RWPE2 (cell line): ENCODE data around the gene LRMDA.

Experiments used
- ATAC-seq: fragments of 200-7000 bp; cut with Tn5 transposase; 3 replicates; pipeline ENCODE4 v1.9.1; 2021; ENCODE audit warnings: low read depth
- DNase-seq: peaks from one replicate; pipeline ENCODE4 v3.0.0-alpha.2; 2020; ENCODE audit warnings: low spot score
- H3K27ac ChIP-seq: fragments of 450-650 bp; 2 replicates; pipeline ENCODE4 v1.5.1; 2017; ENCODE audit warnings: mild to moderate bottlenecking; ENCODE audit not compliant: poor library complexity, severe bottlenecking
- H3K27me3 ChIP-seq: fragments of 250-450 bp; sonication (Bioruptor Pico); 2 replicates; pipeline ENCODE4 v1.5.1; 2021; ENCODE audit warnings: mild to moderate bottlenecking, moderate library complexity; ENCODE audit not compliant: insufficient read depth, poor library complexity, severe bottlenecking
- H3K36me3 ChIP-seq: fragments of 250-450 bp; sonication (Bioruptor Pico); 2 replicates; pipeline ENCODE4 v1.5.1; 2020; ENCODE audit warnings: low read depth, mild to moderate bottlenecking, moderate library complexity
- H3K4me1 ChIP-seq: fragments of 250-450 bp; sonication (Bioruptor Pico); 2 replicates; pipeline ENCODE4 v1.5.1; 2021; ENCODE audit warnings: mild to moderate bottlenecking, moderate library complexity; ENCODE audit not compliant: insufficient read depth, poor library complexity, severe bottlenecking
- H3K4me3 ChIP-seq: fragments of 250-450 bp; sonication (Bioruptor Pico); 2 replicates; pipeline ENCODE4 v1.5.1; 2021; ENCODE audit warnings: mild to moderate bottlenecking, moderate library complexity; ENCODE audit not compliant: severe bottlenecking
- H3K9me3 ChIP-seq: fragments of 250-450 bp; sonication (Bioruptor Pico); 2 replicates; pipeline ENCODE4 v1.5.1; 2021; ENCODE audit warnings: mild to moderate bottlenecking, moderate library complexity; ENCODE audit not compliant: severe bottlenecking
- CTCF ChIP-seq: fragments of 450-650 bp; IDR thresholded peaks from one replicate; pipeline ENCODE4 v1.5.1; 2017; ENCODE audit warnings: mild to moderate bottlenecking, moderate library complexity; ENCODE audit not compliant: poor library complexity, severe bottlenecking

Gene LRMDA

DNA sequence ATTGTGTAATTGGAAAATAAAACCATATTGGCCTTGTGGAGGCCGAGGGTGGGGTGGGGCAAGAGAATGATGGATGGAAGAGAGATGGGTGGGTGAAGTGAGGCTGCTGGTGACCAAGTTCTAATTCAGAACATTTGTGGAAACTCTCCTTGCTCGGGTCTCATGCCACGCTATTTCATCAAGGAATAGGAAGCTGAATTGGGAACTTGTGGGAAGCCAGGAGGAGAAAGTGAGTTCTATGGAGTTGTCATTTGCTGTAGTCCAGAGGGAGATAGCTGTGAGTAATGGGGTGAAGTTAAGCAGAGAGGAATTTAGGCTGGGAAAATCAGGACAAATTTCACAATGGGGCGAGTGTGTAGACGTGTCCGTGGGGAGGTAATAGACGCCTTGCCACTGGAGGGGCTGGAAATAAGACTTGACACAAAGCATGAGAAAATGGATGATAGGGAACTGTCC is 339.2 kb downstream of the LRMDA start:
- ATAC-seq (no peak), DNase-seq (no peak)
- TF ChIP-seq CTCF, result no peak
- H3K27ac ChIP-seq, result no peak overlapping the region
- H3K4me1 ChIP-seq, result peaks cover 24% of the 10 kb centered on the region
- no peak overlapping the region for H3K4me3 ChIP-seq
- H3K36me3 ChIP-seq, result no peaks in the 10 kb centered on the region
- no peaks in the 10 kb centered on the region for H3K27me3 ChIP-seq
- peaks cover 2% of the 10 kb centered on the region for H3K9me3 ChIP-seq

GRCh38 chr10:75771606-75772005 is 340.2 kb downstream of the LRMDA start:
- no peak for DNase-seq
- Histone ChIP-seq H3K36me3 (no peaks in the 10 kb centered on the region), H3K4me3 (no peak overlapping the region), H3K27ac (no peak overlapping the region), H3K4me1 (peaks cover 24% of the 10 kb centered on the region), H3K27me3 (no peaks in the 10 kb centered on the region), H3K9me3 (peaks cover 2% of the 10 kb centered on the region)
- peak; percentile 80 for ATAC-seq
- no peak for TF ChIP-seq CTCF

- no peak for TF ChIP-seq CTCF
- peaks cover 2% of the 10 kb centered on the region for H3K9me3 ChIP-seq
- no peaks in the 10 kb centered on the region for H3K36me3 ChIP-seq
- DNase-seq, result no peak
- ATAC-seq, result no peak
- H3K27ac ChIP-seq, result peak overlapping the region; percentile 31
- H3K4me3 ChIP-seq, result peak overlapping the region; percentile 22
- H3K4me1 ChIP-seq, result peaks cover 24% of the 10 kb centered on the region
- no peaks in the 10 kb centered on the region for H3K27me3 ChIP-seq
Measured at GRCh38 chr10:75772153-75772887, 340.9 kb downstream of the LRMDA start.

DNA sequence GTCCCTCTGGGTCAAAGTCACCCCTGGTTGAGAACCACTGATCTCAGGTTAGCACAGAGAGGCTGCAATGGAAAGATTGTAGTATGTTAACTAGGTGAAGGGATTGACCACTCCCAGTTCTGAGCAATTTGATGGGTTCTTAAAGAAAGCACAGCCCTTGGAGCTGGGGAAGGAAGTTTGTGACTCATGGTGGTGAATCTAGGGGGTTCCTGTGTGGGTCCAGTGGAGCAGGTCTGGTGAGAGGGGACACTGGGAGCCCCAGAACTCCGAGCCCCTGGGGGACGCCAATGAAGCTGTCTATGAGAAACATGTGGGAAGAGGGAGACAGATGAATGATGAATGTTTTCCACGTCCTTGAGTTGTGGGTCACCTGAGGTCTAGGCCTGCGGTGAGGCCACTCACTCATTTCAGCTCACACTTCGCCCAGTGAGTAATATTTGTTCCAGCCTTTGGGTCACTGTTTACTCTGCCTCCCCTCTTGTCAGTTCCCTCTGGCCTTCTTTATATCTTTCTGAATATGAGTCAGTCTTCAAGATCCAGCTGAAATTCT is 341.9 kb downstream of the LRMDA start:
- H3K9me3 ChIP-seq, result peaks cover 2% of the 10 kb centered on the region
- no peak for TF ChIP-seq CTCF
- peak; percentile 79 for ATAC-seq
- no peak overlapping the region for H3K4me3 ChIP-seq
- no peak for DNase-seq
- no peaks in the 10 kb centered on the region for H3K27me3 ChIP-seq
- H3K36me3 ChIP-seq, result no peaks in the 10 kb centered on the region
- peak overlapping the region; percentile 31 for H3K27ac ChIP-seq
- H3K4me1 ChIP-seq, result peaks cover 24% of the 10 kb centered on the region
